Heart left ventricle (tissue), 13 donors: ENCODE data around the gene SFXN1.

Experiments
- CTCF ChIP-seq, 12 donors: fragments of 200-600 bp; sonication (generic) in 4 of 12; IDR thresholded peaks; one replicate each; pipeline versions ENCODE4 v1.5.0 to v1.8.0; 2018 to 2022; ENCODE audit warnings: antibody characterized with exemption in 12 of 12, mild to moderate bottlenecking in 5 of 12
- POLR2A ChIP-seq, 2 donors: fragments of 450-650 bp; IDR thresholded peaks; one replicate each; pipeline ENCODE4 v1.6.1; 2017; ENCODE audit warnings: antibody characterized with exemption in 2 of 2, mild to moderate bottlenecking in 2 of 2, moderate library complexity in 2 of 2
- donor health status: ischemic (EF 13 %, LVEDD 7.1; RV severe dilation, severe dysfunction).
- donor health status: DM: no; HTN: yes; CAD: no.
- donor health status: DM: no; HTN: no; CAD: no.
- donor health status: ischemic (EF 25% LVEDD 6.9; RV normal size, moderate dysfunction).
- donor health status: ischemic (EF 25% LVEDD 5.7; RV mildly dilated, moderate dysfunction).
- donor health status: ischemic (EF 35%, LVEDD 5.7; RV mildly dilated, moderate dysfunction).
- donor health status: nonischemic (EF 11% LVEDD 7.7; RV severe dilation, severe dysfunction).
- donor health status: DM: yes; HTN: yes; CAD: no.
- donor health status: PGD.
- donor health status: ischemic (EF 29% LVEDD 5.4; RV normal size, mild dysfunction).
- donor health status: nonischemic (EF 23%, LVEDD 6.1; RV moderate dilation, normal function).

- no peak for TF ChIP-seq POLR2A (IDR thresholded peaks at IDR 0.05)
- TF ChIP-seq CTCF (IDR thresholded peaks at IDR 0.05), result no peak
These were observed 13.1 kb upstream of the SFXN1 start for GRCh38 chr5:175465282-175465681.
